GM18951 (cell line): Measurements from ENCODE around the gene PER3.

ENCODE experiments used
- POLR2A ChIP-seq: IDR thresholded peaks from 4 replicates; pipeline ENCODE4 v1.6.1; 2011; ENCODE audit warnings: mild to moderate bottlenecking; ENCODE audit not compliant: insufficient read length, insufficient read depth; ENCODE audit errors: extremely low read depth
- in situ Hi-C: fragments of 300-500 bp; cut with MboI; formaldehyde crosslinking; loops from one replicate; pipeline ENCODE4 v1.12.0; 2022; ENCODE audit warnings: low sequenced_read_pairs, mixed read lengths, inconsistent platforms; ENCODE audit not compliant: unreplicated experiment

PER3 gene

DNA sequence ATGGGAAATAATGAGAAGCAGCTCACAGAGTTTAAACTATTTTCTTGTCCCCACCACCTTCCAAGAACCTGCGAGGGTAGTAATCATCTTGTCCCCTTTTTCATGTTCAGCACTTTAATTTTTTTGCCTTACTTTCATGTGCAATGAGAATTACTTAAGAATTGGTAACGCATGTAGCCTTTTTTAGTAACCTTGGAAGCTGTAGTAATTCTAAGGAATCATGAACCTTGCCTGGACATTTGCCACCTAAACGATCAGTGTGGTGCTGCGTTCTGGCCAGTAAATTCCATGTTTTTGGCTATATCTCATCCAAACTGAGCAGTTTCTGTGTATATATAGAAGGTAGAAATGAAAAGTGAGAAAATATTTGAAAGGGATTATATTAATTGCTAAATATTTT, 16.9 kb upstream of the PER3 start:
- no peak for TF ChIP-seq POLR2A
- in situ Hi-C loops: no loop called here

DNA sequence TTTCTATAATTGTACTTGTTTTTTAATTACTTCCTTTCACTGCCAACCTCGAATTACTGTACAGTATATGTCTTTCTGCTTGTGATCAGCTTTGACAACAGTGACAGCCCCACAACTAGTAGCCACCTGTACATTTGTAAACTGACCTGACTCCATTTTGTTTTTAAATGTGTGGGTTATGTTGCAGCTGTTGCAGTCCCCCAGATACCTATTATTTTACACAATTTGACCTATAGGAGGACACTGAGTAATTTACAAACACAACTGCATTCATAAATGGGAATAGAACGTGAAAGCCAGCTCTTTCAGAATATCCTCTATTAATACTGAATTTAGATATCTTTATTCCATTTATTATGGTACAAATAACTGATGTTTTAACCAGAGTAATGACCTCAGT, 15.5 kb upstream of the PER3 start:
- in situ Hi-C loops: no loop called here

DNA sequence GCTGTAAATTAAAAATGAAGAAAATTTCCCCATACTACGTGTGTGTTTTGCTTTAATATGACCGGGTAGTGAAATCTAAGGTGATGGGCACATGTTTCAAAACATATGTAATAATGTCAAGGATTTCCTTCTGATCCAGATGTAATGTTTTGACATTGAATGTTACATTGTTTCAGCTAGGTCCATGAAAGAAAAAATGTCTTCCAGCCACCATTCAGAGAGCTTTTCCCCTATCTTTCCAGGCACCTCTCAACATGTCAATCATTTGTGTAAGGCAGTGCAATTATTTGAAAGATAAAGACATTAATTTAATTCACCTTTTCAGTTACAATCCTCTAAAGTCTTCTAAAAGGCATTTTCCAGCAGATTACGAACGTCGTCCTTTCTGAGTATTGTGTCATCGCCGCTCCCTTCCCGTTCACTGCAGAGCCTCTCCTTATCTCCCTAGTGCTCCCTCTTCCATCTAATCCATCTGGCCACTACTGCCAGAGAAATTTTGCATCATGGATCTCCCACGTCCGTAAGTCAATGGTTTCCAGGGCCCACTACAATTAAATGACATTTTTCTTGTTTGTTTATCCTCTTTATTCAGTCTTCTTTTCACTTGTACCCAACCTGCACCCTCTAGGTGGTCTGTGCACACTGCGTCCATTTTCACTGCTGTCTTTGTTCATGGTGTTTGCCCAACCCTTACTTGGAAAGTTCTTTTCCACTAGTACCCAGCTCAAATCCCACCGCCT, 14.2 kb upstream of the PER3 start:
- in situ Hi-C loops: no loop called here
- no peak for TF ChIP-seq POLR2A

More for the DNA sequence above, 15.5 kb upstream of the PER3 start:
- no peak for TF ChIP-seq POLR2A

DNA sequence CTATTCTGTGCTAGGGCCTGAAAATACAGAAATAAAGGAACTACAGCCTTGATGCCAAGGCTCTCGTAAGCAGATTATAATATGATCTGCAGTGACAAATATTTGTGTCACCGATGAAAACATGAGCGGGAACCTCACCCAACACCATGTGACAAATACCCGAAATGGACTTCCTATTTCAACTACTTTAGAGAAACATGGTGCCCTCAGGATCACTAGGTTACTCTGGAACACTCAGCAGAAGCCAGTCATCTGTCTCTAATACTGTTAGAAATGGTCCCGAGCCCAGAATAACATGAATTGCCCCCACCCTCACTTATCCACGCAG, 13.5 kb upstream of the PER3 start:
- in situ Hi-C loops: no loop called here
- no peak for TF ChIP-seq POLR2A

GRCh38 chr1:7770997-7771822, 12.9 kb upstream of the PER3 start, which contains the start of gene VAMP3:
Gene VAMP3, plus strand, starts transcription at chr1:7771296. Its CDS starts 88 bp downstream, at chr1:7771384.
- peak; percentile 59 for TF ChIP-seq POLR2A
- in situ Hi-C loops: no loop called here

- in situ Hi-C loops: no loop called here
- TF ChIP-seq POLR2A: no peak
These were observed 12.2 kb upstream of the PER3 start for GRCh38 chr1:7771823-7772299.

DNA sequence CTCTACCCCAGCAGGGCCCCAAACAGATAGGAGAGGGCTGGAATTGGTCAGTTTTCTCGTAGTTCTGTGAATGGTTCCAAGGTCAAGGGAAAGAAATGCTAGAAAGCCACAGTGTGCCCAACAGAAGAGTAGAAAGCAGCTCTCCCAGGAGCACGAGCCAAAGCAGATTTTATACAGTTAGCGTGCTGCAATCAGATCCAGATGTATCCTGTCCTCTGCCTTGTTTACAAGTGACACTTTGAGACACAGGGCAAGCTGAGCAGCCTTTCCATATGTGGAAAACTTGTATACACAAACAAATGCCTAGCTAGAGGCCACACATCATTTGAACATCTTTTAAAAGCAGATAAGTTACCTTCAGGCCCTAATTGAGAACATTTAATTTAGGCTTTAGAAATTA, 6.5 kb upstream of the PER3 start:
- TF ChIP-seq POLR2A: no peak
- in situ Hi-C loops: no loop called here

- no peak for TF ChIP-seq POLR2A
- in situ Hi-C loops: no loop called here
These were observed 5.9 kb upstream of the PER3 start for GRCh38 chr1:7778133-7778628.

DNA sequence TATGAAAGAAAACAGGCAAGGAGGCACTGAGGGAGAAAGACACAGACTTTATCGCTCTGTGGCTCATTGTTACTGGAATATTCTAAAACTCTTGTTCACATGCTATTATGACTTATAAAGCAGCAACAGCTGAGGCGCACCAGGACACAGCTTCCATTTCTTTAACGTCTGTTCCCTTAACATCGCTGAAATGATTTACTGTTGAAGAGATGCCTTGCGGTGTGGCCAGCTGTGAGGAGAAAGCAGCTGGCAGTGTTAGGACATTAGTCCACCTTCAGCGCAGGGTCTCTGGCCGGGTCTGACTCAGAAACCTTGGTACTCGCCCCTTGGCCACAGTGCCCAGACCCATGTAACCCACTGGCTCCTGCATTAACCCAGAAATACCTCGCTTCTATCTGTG, 3.1 kb upstream of the PER3 start:
- no peak for TF ChIP-seq POLR2A
- in situ Hi-C loops: no loop called here

DNA sequence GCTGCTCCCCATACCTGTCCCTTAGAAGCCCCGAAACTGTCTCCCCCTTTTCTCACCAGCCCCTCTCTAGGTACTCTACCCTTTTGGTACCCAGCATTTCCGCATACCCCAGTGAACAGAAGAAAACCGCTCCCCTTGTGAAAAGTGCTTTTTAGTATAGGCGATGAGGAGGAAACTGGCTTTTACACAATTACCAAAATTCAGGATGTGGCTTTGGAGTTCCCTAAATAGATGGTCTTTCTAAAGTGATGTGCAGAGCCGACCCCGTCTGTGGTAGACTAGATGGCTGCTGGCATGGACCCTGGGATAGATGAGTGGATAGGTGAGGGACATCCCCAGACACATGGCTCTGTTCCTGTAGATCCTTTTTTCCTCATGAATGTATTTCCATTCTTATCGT, 2.6 kb upstream of the PER3 start:
- no peak for TF ChIP-seq POLR2A
- in situ Hi-C loops: no loop called here

DNA sequence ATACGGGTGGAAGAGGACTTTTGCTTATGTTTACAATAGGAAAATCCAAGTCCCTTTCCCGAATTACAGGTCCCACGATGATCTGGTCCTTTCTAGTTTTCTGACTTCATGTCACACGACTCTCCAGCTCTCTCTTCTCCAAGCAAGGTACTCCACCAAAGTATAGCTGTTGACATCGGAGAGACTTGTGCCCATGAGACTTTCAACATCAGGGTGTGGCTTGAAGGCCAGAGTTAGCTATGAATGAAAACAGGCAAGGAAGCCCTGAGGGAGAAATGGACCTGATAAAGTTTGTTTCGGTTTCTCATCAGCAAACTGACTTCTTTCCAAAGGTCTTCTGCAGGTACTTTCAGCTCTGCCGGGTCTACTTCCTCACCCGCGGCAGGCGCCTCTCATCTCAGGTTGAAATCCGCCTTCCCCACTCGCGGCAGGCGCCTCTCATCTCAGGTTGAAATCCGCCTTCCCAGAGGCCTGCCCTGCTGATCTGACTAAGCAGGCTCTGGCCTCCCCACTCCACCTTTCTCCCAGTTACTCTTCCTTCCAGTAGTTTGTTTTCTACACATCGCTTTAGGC, 2.1 kb upstream of the PER3 start:
- in situ Hi-C loops: no loop called here
- no peak for TF ChIP-seq POLR2A

DNA sequence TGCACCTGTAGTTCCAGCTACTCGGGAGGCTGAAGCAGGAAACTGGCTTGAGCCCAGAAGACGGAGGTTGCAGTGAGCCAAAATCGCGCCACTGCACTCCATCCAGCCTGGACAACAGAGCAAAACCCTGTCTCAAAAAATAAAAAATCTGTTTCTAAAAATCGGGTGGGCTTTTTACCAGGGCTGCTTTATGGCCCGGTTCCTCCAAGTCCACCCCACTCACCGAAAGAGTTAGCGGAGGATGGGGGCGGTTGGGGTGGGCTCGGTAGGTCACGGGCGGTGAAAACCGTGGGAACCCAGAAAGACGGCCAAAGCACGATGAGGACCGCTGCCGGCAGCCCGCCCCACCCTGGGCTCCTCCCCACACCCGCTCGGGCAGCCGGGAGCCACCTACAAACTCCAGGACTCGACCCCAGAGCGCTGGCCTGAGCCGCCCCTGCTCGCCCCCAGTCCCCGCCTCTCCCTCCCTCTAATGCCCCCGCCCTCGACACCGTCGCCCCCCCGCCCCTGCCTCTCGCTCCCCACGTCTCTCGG, 846 bp upstream of the PER3 start:
- in situ Hi-C loops: no loop called here
- no peak for TF ChIP-seq POLR2A

DNA sequence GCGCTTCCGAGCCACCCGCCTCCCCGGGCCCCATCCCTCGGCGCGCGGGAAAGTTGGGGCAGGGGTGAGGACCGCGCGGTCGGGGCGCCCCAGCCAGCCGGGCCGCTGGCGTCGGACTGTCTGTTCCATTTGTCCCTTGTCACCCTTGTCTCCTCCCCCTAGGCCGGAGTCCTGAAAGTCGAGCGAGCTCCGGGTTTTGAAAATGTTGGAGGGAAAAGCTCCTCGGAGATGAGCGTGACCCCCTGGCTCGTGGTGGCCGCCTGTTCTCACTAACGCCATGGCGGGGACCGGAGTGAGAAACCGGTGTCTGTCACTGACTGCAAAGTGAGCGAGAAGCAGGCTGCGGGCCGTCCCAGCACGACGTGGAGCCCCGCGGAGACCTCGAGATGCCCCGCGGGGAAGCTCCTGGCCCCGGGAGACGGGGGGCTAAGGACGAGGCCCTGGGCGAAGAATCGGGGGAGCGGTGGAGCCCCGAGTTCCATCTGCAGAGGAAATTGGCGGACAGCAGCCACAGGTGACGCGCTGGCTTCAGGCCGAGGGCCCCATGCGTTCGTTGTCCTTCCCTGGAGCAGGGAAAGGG, 491 bp downstream of the PER3 start:
- in situ Hi-C loops: no loop called here
- TF ChIP-seq POLR2A: no peak
